ENCODE data around the gene PRRX2.

GRCh38 chr9:129674229-129674628, 8.8 kb downstream of the PRRX2 start:
- TF ChIP-seq, protein P1, sequence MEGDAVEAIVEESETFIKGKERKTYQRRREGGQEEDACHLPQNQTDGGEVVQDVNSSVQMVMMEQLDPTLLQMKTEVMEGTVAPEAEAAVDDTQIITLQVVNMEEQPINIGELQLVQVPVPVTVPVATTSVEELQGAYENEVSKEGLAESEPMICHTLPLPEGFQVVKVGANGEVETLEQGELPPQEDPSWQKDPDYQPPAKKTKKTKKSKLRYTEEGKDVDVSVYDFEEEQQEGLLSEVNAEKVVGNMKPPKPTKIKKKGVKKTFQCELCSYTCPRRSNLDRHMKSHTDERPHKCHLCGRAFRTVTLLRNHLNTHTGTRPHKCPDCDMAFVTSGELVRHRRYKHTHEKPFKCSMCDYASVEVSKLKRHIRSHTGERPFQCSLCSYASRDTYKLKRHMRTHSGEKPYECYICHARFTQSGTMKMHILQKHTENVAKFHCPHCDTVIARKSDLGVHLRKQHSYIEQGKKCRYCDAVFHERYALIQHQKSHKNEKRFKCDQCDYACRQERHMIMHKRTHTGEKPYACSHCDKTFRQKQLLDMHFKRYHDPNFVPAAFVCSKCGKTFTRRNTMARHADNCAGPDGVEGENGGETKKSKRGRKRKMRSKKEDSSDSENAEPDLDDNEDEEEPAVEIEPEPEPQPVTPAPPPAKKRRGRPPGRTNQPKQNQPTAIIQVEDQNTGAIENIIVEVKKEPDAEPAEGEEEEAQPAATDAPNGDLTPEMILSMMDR (IDR thresholded peaks at IDR 0.05; ENCODE audit: low read depth, low read length, poor library complexity, severe bottlenecking): no peak
- no peak for TF ChIP-seq EZH2phosphoT487 (IDR thresholded peaks at IDR 0.05; ENCODE audit: borderline replicate concordance, low read length)

Data from DOHH2 (cell line).